AG04450 (cell line): ENCODE results near the gene TXNL1. TPM values are rescaled to one million over a fixed set of nuclear protein-coding genes. Genes with fewer than 3 reads are reported as not detected.
"Not testable (repeated sequence)": the region's sequence is repeated elsewhere in the genome, so short reads cannot be mapped to it uniquely, and the experiment has no call there.

ENCODE experiments used
- CTCF ChIA-PET: fragments of 300-600, 350-600 bp; formaldehyde crosslinking; extraction: SDS; loops from one replicate; lab custom pipeline; 2022; ENCODE audit warnings: antibody characterized with exemption, inconsistent platforms; lab: Charles Lee
- POLR2A ChIA-PET: fragments of 350-600 bp; formaldehyde crosslinking; extraction: SDS; loops from one replicate; lab custom pipeline; 2021; ENCODE audit warnings: antibody characterized with exemption, inconsistent platforms; lab: Yijun Ruan, JAX
- DNase-seq: peaks from one replicate; pipeline ENCODE4 v3.0.0-alpha.2; 2011; ENCODE audit warnings: low read depth, low spot score
- H3K27ac ChIP-seq: one replicate; pipeline ENCODE4 v1.5.1; 2012; ENCODE audit warnings: low read depth, low read length, control low read depth
- H3K27me3 ChIP-seq: one replicate; pipeline ENCODE4 v1.6.0; 2012; ENCODE audit warnings: low read length; ENCODE audit not compliant: control insufficient read depth, insufficient read depth
- H3K4me3 ChIP-seq: 2 replicates; pipeline ENCODE4 v1.5.1; 2011; ENCODE audit warnings: mild to moderate bottlenecking, low read depth, low read length, control low read depth
- H3K9me3 ChIP-seq: 2 replicates; pipeline ENCODE4 v1.5.1; 2012; ENCODE audit warnings: low read length; ENCODE audit not compliant: control insufficient read depth, insufficient read depth
- polyA plus RNA-seq: library from polyadenylated mRNA; depleted of rRNA; stranded (reverse); fragments of >200 nt; gene quantifications from 2 replicates; pipeline ENCODE4 v1.2.3, GENCODE V29; 2011
- TF ChIP-seq, protein P1 (sequence below): IDR thresholded peaks from 2 replicates; pipeline ENCODE4 v1.5.1; 2011; ENCODE audit warnings: low read depth, low read length, control low read depth, inconsistent platforms

The TXNL1 gene
- polyA plus RNA-seq, 1 experiment = 133 TPM

DNA sequence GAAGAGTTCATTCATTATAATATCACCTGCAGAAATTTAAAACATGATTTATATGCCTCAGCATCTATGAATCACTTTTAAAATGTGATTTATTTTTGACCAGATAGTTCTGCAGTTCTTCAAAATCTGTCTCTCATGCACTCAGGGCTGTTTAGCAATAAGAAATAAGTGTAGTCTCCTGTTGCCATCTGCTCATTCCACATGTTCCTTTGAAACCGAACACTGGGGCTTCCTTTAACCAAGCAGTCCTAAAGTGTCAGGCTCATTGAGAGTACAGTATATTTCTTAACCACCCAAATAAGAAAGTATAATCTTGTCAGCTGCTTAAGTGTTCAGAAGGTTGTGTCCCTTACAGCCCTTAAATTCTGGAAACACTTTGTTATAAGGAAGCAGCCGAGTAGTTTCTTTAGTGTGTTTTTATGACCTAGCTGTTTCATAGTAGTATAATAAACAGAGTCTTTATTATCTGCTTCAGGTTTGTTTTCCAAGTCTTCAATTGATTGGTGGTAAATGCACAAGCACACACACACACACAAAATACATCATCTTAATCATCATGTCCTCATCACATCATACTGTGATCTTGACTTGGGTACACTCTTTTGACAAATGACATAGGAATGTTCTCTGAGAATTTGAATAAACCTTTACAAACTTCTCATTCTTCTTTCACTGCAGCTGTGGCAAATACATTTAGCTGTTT is 23.1 kb upstream of the TXNL1 start:
- no peaks in the 10 kb centered on the region for H3K9me3 ChIP-seq
- no peak overlapping the region for H3K4me3 ChIP-seq
- TF ChIP-seq, protein P1, sequence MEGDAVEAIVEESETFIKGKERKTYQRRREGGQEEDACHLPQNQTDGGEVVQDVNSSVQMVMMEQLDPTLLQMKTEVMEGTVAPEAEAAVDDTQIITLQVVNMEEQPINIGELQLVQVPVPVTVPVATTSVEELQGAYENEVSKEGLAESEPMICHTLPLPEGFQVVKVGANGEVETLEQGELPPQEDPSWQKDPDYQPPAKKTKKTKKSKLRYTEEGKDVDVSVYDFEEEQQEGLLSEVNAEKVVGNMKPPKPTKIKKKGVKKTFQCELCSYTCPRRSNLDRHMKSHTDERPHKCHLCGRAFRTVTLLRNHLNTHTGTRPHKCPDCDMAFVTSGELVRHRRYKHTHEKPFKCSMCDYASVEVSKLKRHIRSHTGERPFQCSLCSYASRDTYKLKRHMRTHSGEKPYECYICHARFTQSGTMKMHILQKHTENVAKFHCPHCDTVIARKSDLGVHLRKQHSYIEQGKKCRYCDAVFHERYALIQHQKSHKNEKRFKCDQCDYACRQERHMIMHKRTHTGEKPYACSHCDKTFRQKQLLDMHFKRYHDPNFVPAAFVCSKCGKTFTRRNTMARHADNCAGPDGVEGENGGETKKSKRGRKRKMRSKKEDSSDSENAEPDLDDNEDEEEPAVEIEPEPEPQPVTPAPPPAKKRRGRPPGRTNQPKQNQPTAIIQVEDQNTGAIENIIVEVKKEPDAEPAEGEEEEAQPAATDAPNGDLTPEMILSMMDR = no peak
- no peak for DNase-seq
- ChIA-PET CTCF (no interaction called here), POLR2A (no interaction called here)
- H3K27me3 ChIP-seq = no peaks in the 10 kb centered on the region
- no peak overlapping the region for H3K27ac ChIP-seq

DNA sequence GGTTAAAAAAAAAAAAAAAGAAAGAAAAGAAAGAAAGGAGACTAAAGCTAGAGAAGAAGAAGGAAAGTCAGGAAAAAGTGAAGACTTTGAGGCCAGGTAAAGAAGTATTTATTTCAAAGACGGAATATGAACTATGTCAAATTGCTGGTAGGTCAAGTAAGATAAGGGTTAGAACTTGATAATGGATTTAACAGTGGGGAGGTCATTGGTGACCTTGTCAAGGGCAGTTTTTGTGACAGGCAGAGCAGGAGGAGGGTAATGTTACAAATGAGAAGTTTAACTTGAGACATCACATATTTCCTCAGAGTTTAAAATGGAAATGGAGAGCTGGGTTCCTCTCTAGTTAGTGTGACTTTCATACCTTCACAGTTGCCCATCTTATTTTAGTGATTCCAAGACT is 22.3 kb upstream of the TXNL1 start:
- no peak overlapping the region for H3K27ac ChIP-seq
- H3K4me3 ChIP-seq = no peak overlapping the region
- no peaks in the 10 kb centered on the region for H3K27me3 ChIP-seq
- TF ChIP-seq, protein P1 = no peak
- CTCF ChIA-PET = no interaction called here
- H3K9me3 ChIP-seq = no peaks in the 10 kb centered on the region
- POLR2A ChIA-PET = no interaction called here
- no peak for DNase-seq

DNA sequence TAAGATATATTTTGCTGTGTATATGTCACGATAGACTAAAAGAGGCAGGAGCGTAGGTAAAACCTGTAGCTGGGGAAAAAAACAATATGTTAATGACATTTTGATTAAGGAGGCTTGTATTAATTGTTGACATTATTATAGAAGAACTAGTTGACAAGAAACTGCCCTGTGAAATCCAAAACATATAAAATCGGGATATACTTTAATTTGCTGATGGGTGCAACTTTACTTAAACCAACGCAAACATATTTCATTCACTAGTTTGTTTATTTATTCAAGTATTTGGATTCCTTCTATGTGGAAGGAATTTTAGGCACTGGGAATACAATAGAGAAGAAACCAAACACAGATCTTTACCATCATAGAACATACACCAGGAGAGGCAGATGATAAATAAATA is 20.7 kb upstream of the TXNL1 start:
- TF ChIP-seq, protein P1 = no peak
- Histone ChIP-seq H3K27me3 (no peaks in the 10 kb centered on the region), H3K4me3 (no peak overlapping the region), H3K9me3 (peaks cover 2% of the 10 kb centered on the region; the same call in 1 of the 2 replicates), H3K27ac (no peak overlapping the region)
- POLR2A ChIA-PET = no interaction called here
- DNase-seq = no peak
- CTCF ChIA-PET = no interaction called here

DNA sequence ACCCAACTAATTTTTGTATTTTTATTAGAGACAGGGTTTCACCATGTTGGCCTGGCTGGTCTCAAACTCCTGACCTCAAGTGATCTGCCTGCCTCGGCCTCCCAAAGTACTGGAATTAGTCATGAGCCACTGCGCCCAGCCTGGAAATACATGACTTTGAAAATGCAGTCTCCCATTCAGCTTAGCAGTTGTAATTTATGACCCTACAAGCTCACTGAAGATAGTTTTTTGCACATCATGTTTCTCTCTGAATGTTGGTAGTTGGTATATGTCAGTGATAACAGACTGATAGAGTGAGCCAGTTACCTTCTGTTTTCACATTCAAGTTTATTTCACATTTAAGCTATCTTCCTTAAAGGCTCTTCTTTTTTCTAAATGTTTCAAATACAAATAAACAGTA is 19.9 kb upstream of the TXNL1 start:
- Histone ChIP-seq H3K27me3 (no peaks in the 10 kb centered on the region), H3K4me3 (no peak overlapping the region), H3K9me3 (peaks cover 4% of the 10 kb centered on the region; the same call in 1 of the 2 replicates), H3K27ac (no peak overlapping the region)
- CTCF ChIA-PET = no interaction called here
- DNase-seq = no peak
- POLR2A ChIA-PET = no interaction called here
- TF ChIP-seq, protein P1 = no peak

DNA sequence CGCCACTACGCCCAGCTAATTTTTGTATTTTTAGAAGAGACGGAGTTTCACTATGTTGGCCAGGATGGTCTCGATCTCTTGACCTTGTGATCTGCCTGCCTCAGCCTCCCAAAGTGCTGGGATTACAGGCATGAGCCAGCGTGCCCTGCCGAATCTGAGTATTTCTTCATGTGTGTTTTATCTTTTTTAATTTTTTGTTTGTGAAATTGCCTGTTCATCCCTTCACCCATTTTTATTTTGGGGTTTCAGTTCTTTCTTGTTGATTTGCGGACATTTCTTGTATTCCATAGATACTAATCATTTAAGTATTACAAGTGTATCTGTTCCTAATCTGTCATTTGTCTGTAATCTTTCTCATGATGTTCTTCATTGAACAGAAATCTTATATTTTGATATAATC is 15.9 kb upstream of the TXNL1 start:
- H3K4me3 ChIP-seq, H3K27ac ChIP-seq, DNase-seq, CTCF ChIA-PET, H3K9me3 ChIP-seq, POLR2A ChIA-PET, H3K27me3 ChIP-seq: not testable (repeated sequence)
